ENCODE results near the gene CACNG6.
"Not testable (repeated sequence)": the region's sequence is repeated elsewhere in the genome, so short reads cannot be mapped to it uniquely, and the experiment has no call there.

The CACNG6 gene

GRCh38 chr19:54002495-54003315 lies 11.3 kb downstream of the CACNG6 start:
- no peak for DNase-seq (ENCODE audit: low read depth)

GRCh38 chr19:54009440-54009839 lies 18.0 kb downstream of the CACNG6 start:
- no peak for DNase-seq (ENCODE audit: low read depth)

GRCh38 chr19:54010474-54010873 lies 19.0 kb downstream of the CACNG6 start:
- DNase-seq (ENCODE audit: low read depth), result no peak

- no peak for DNase-seq (ENCODE audit: low read depth)
These were observed 20.2 kb downstream of the CACNG6 start for GRCh38 chr19:54011507-54012211.

- DNase-seq (ENCODE audit: low read depth), result no peak
These were observed 22.4 kb downstream of the CACNG6 start for GRCh38 chr19:54013866-54014265.

GRCh38 chr19:54014920-54015560 lies 23.6 kb downstream of the CACNG6 start:
- no peak for DNase-seq (ENCODE audit: low read depth)

GRCh38 chr19:54017261-54017660 lies 25.8 kb downstream of the CACNG6 start:
- no peak for DNase-seq (ENCODE audit: low read depth)

- DNase-seq (ENCODE audit: low read depth), result no peak
These were observed 29.9 kb downstream of the CACNG6 start for GRCh38 chr19:54021363-54021762.

GRCh38 chr19:54021932-54022331 lies 30.5 kb downstream of the CACNG6 start:
- no peak for DNase-seq (ENCODE audit: low read depth)

- no peak for DNase-seq (ENCODE audit: low read depth)
These were observed 31.8 kb downstream of the CACNG6 start for GRCh38 chr19:54023191-54023590.

- DNase-seq (ENCODE audit: low read depth), result no peak
These were observed 33.2 kb downstream of the CACNG6 start for GRCh38 chr19:54024660-54025059.

- DNase-seq (ENCODE audit: low read depth), result no peak
These were observed 35.2 kb downstream of the CACNG6 start for GRCh38 chr19:54026656-54027055.

- no peak for DNase-seq (ENCODE audit: low read depth)
These were observed 37.9 kb downstream of the CACNG6 start for GRCh38 chr19:54029301-54029700.

- DNase-seq (ENCODE audit: low read depth), result peak; percentile 35
These were observed 38.6 kb downstream of the CACNG6 start for GRCh38 chr19:54029930-54030490.

- DNase-seq (ENCODE audit: low read depth), result no peak
These were observed 39.6 kb downstream of the CACNG6 start for GRCh38 chr19:54030895-54031586.

GRCh38 chr19:54035215-54036178 lies 44.1 kb downstream of the CACNG6 start:
- no peak for DNase-seq (ENCODE audit: low read depth)

GRCh38 chr19:54036542-54036941 lies 45.1 kb downstream of the CACNG6 start:
- DNase-seq (ENCODE audit: low read depth), result not testable (repeated sequence)

- DNase-seq (ENCODE audit: low read depth), result no peak
These were observed 48.6 kb downstream of the CACNG6 start for GRCh38 chr19:54040003-54040402.

- DNase-seq (ENCODE audit: low read depth), result no peak
These were observed 50.7 kb downstream of the CACNG6 start for GRCh38 chr19:54041969-54042606.

GRCh38 chr19:54042989-54043388 lies 51.6 kb downstream of the CACNG6 start:
- DNase-seq (ENCODE audit: low read depth), result no peak

Data from activated T-cell treated with anti-CD3 and anti-CD28 coated beads for 48 hours (primary cell).